Thyroid gland (tissue), 4 donors: ENCODE measurements around the gene CTCF. TPM values are rescaled to one million over a fixed set of nuclear protein-coding genes. Genes with fewer than 3 reads are reported as not detected.

Source experiments
- DNase-seq, 2 donors: peaks; one replicate each; pipeline ENCODE4 v3.0.0-alpha.2; 2019
- H3K27ac ChIP-seq, 3 donors: fragments of 200-600 bp; sonication (generic); 1 replicate in 2 of 3; 2 replicates in 1 of 3; pipeline ENCODE4 v1.5.1; 2016 to 2019; ENCODE audit warnings: mild to moderate bottlenecking in 1 of 3, moderate library complexity in 1 of 3
- H3K27me3 ChIP-seq: fragments of 200-600 bp; sonication (generic); one replicate; pipeline ENCODE4 v1.5.1; 2019
- H3K36me3 ChIP-seq, 2 donors: fragments of 200-600 bp; sonication (generic); one replicate each; pipeline ENCODE4 v1.5.1; 2016 to 2019
- H3K4me1 ChIP-seq, 2 donors: fragments of 200-600 bp; sonication (generic); one replicate each; pipeline ENCODE4 v1.5.1; 2017 to 2019
- H3K4me3 ChIP-seq, 3 donors: fragments of 200-600 bp; sonication (generic); replicated peaks in 1 of 3; 1 replicate in 2 of 3; 2 replicates in 1 of 3; pipeline ENCODE4 v1.5.1; 2016; ENCODE audit warnings: mild to moderate bottlenecking in 1 of 3
- H3K9me3 ChIP-seq: fragments of 200-600 bp; sonication (generic); one replicate; pipeline ENCODE4 v1.5.1; 2017
- POLR2A ChIP-seq, 2 donors: fragments of 450-650 bp; IDR thresholded peaks; one replicate each; pipeline ENCODE4 v1.6.1; 2017; ENCODE audit warnings: antibody characterized with exemption in 2 of 2, mild to moderate bottlenecking in 2 of 2, moderate library complexity in 1 of 2
- WGBS, 2 donors: methylation state at CpG; one replicate each; pipeline ENCODE4 v1.1.5; 2017; 5-methylcytosine and 5-hydroxymethylcytosine counted together
- intact Hi-C: fragments of 100-400 bp; cut with DNase I; formaldehyde crosslinking; loops from one replicate; pipeline ENCODE4 v1.15.1; 2023
- total RNA-seq, 4 donors: library from RNA; depleted of rRNA; stranded (reverse); fragments of >200 nt; gene quantifications; one replicate each; pipeline ENCODE4 v1.2.3, GENCODE V29; 2016
- TF ChIP-seq, protein P1 (sequence below), 6 experiments: fragments of 200-600 bp in 3 of 6; fragments of 450-650 bp in 3 of 6; sonication (generic) in 3 of 6; IDR thresholded peaks; one replicate each; pipeline ENCODE4 v1.5.1; 2016 to 2019; ENCODE audit warnings: antibody characterized with exemption in 6 of 6, mild to moderate bottlenecking in 2 of 6, inconsistent platforms in 1 of 6, moderate library complexity in 1 of 6

Gene CTCF
- total RNA-seq, 4 donors from 2014 or later: 37.2 to 52.1 (median 47.2) TPM

DNA sequence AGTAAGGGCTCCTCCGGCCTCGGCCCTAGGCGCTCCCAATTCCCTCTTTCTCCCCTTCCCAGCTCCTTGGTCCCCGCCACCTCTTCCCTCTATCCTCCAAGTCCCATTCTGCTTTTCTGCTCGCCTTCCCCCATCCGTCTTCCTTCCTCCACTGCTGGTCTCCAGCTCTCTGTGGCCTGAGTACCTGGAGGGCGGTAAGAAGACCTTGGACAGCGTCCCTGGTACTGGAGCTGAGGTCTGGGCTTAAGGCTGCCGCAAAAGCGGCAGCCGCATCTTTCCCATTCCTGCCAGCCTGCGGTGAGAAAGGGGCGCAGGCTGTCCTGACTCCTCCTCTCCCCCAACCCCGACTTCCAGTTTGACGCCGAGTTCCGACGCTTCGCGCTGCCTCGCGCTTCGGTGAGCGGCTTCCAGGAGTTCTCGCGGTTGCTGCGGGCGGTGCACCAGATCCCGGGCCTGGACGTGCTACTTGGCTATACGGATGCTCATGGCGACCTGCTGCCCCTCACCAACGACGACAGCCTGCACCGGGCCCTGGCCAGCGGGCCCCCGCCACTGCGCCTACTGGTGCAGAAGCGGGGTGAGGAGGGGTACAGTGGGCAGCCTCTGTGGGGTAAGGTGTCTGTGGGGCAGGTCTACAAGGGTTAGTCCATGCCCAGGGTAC lies 98.9 kb downstream of the CTCF start:
- Histone ChIP-seq H3K27me3 (no peaks in the 10 kb centered on the region), H3K27ac (peak overlapping the region in 1 of 3 donors; percentile 55), H3K36me3 (no peaks in the 10 kb centered on the region), H3K9me3 (no peaks in the 10 kb centered on the region), H3K4me1 (peaks cover 19 to 25% of the 10 kb centered on the region in 2 donors), H3K4me3 (peak overlapping the region in 1 of 3 donors; percentile 7)
- 15 to 26% methylated on average over 21 to 27 of the region's 39 CpGs for WGBS, 2 donors
- peak; percentile 51 to 52 for DNase-seq
- no peak for TF ChIP-seq POLR2A (IDR thresholded peaks at IDR 0.05)
- TF ChIP-seq, protein P1, sequence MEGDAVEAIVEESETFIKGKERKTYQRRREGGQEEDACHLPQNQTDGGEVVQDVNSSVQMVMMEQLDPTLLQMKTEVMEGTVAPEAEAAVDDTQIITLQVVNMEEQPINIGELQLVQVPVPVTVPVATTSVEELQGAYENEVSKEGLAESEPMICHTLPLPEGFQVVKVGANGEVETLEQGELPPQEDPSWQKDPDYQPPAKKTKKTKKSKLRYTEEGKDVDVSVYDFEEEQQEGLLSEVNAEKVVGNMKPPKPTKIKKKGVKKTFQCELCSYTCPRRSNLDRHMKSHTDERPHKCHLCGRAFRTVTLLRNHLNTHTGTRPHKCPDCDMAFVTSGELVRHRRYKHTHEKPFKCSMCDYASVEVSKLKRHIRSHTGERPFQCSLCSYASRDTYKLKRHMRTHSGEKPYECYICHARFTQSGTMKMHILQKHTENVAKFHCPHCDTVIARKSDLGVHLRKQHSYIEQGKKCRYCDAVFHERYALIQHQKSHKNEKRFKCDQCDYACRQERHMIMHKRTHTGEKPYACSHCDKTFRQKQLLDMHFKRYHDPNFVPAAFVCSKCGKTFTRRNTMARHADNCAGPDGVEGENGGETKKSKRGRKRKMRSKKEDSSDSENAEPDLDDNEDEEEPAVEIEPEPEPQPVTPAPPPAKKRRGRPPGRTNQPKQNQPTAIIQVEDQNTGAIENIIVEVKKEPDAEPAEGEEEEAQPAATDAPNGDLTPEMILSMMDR (IDR thresholded peaks at IDR 0.05): no peak
- intact Hi-C loops: loop anchor here (10.0 kb wide), 1 partner anchor 274 kb away; the partner anchor contains the start of genes CTRL and PSMB10

DNA sequence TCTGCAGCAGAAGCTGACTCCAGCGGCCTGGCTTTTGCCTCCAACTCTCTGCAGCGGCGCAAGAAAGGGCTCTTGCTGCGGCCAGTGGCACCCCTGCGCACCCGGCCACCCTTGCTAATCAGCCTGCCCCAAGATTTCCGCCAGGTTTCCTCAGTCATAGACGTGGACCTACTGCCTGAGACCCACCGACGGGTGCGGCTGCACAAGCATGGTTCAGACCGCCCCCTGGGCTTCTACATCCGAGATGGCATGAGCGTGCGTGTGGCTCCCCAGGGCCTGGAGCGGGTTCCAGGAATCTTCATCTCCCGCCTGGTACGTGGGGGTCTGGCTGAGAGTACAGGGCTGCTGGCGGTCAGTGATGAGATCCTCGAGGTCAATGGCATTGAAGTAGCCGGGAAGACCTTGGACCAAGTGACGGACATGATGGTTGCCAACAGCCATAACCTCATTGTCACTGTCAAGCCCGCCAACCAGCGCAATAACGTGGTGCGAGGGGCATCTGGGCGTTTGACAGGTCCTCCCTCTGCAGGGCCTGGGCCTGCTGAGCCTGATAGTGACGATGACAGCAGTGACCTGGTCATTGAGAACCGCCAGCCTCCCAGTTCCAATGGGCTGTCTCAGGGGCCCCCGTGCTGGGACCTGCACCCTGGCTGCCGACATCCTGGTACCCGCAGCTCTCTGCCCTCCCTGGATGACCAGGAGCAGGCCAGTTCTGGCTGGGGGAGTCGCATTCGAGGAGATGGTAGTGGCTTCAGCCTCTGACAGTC lies 99.7 kb downstream of the CTCF start:
- Histone ChIP-seq H3K27me3 (no peaks in the 10 kb centered on the region), H3K4me3 (no peak overlapping the region), H3K36me3 (no peaks in the 10 kb centered on the region), H3K4me1 (peaks cover 22 to 28% of the 10 kb centered on the region in 2 donors), H3K27ac (no peak overlapping the region), H3K9me3 (no peaks in the 10 kb centered on the region)
- WGBS, 2 donors: 95 to 97% methylated on average over 20 to 27 of the region's 34 CpGs
- no peak for DNase-seq
- TF ChIP-seq, protein P1 (IDR thresholded peaks at IDR 0.05): no peak
- no peak for TF ChIP-seq POLR2A (IDR thresholded peaks at IDR 0.05)
- intact Hi-C loops: loop anchor here (10.0 kb wide), 1 partner anchor 273 kb away; the partner anchor contains the start of genes CTRL and PSMB10

DNA sequence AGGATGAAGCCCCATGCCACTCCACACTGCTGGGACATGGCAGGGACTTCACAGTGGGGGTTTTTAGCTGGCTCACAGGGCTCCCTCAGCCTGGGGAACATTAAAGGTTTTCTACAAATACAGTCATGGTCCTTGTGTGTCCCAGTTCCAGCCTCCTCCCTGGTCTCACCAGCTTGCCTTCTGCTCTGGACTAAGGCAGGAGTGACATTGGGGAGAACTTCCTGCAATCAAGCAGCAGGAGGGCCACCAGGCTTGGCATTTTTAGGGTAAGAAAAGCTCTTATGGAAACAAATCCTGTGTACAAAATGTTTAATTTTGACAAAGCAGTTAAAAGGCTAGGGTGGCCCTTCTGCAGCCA lies 100.3 kb downstream of the CTCF start:
- Histone ChIP-seq H3K4me3 (no peak overlapping the region), H3K36me3 (no peaks in the 10 kb centered on the region), H3K27me3 (no peaks in the 10 kb centered on the region), H3K4me1 (peaks cover 28 to 34% of the 10 kb centered on the region in 2 donors), H3K9me3 (no peaks in the 10 kb centered on the region), H3K27ac (no peak overlapping the region)
- no peak for DNase-seq
- TF ChIP-seq POLR2A (IDR thresholded peaks at IDR 0.05): no peak
- TF ChIP-seq, protein P1 (IDR thresholded peaks at IDR 0.05): no peak
- intact Hi-C loops: loop anchor here (10.0 kb wide), 1 partner anchor 272 kb away; the partner anchor contains the start of genes CTRL and PSMB10

DNA sequence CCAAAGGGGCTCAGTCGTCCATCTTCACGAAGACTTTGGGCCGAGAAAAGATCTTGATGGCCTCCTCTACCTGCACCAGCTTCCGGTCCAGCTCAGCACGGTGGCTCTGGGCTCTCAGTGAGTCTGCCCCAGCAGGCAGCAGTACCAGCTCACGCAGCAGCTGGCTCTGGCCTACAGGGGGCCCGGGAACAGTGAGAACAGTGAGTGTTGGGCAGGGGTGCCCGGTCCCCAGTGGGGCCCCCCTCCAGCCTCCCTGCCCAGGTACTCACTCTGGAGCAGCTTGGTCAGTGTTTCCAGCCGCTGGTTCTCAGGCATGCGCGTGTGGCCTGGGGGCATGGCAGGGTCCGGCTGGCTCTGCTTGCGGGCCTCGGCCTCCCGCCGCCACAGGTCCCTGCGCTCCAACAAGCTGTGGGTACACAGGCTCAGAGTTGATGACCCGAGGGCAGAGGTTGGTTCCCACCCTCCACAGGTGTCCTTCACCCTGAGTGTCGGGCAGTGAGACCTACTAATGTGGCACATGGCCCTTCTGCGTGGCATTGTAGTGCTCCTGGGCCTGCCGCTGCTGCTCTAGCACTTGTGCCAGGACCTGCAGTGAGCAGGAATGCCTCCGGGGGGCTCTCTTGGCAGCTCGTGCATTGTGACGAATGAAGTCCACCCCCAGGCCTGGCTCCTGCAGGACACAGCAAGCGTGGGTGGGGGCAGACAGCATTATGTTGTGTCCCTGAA lies 101.0 kb downstream of the CTCF start:
- intact Hi-C loops: loop anchor here (10.0 kb wide), 1 partner anchor 271 kb away; the partner anchor contains the start of genes CTRL and PSMB10
- H3K4me1 ChIP-seq: peaks cover 30 to 40% of the 10 kb centered on the region in 2 donors
- no peaks in the 10 kb centered on the region for H3K9me3 ChIP-seq
- no peak overlapping the region for H3K27ac ChIP-seq
- no peaks in the 10 kb centered on the region for H3K36me3 ChIP-seq
- no peak for DNase-seq
- no peaks in the 10 kb centered on the region for H3K27me3 ChIP-seq
- TF ChIP-seq, protein P1 (IDR thresholded peaks at IDR 0.05): peak in 1 of 6 experiments; percentile 34
- no peak for TF ChIP-seq POLR2A (IDR thresholded peaks at IDR 0.05)
- WGBS, 2 donors: 86 to 92% methylated on average over 4 to 13 of the region's 25 CpGs
- H3K4me3 ChIP-seq: no peak overlapping the region
